K562 (cell line): Measurements from ENCODE around the gene TANGO6. TPM values are rescaled to one million over a fixed set of nuclear protein-coding genes. Genes with fewer than 3 reads are reported as not detected.
A peak's percentile ranks its signal among the peaks of the same experiment; 100 is the strongest.

Experiments used
- ATAC-seq: fragments of 200-7000 bp; cut with Tn5 transposase; 3 replicates; pipeline ENCODE4 v1.9.1; 2020; ENCODE audit warnings: moderate library complexity
- BruUV-seq: library from RNA; stranded (reverse); fragments of 400-500 nt; replicated peaks from 2 replicates; lab custom pipeline; 2021; lab: Mats Ljungman, UMichigan
- CTCF ChIA-PET: fragments of 300-600 bp; formaldehyde crosslinking; extraction: SDS; loops from one replicate; lab custom pipeline; 2021; ENCODE audit warnings: low intra/inter-chr PET ratio; lab: Yijun Ruan, JAX
- POLR2A ChIA-PET: fragments of 300-600, 350-650 bp; sonication (Branson Sonifier 250); formaldehyde crosslinking; extraction: SDS; loops from one replicate; lab custom pipeline; 2021; ENCODE audit warnings: antibody characterized with exemption, inconsistent platforms; lab: Yijun Ruan, JAX
- DNase-seq, 4 experiments: peaks; one replicate each; pipeline versions ENCODE4 v3.0.0 to v3.0.0-alpha.2; 2011 to 2018; ENCODE audit warnings: low spot score in 3 of 4, mixed read lengths in 3 of 4; ENCODE audit errors: extremely low read depth in 1 of 4
- FAIRE-seq: peaks from 2 replicates; lab custom pipeline; 2011; peaks lifted over from hg19 to GRCh38; lab: Jason Lieb, UNC
- H2AFZ ChIP-seq: 2 replicates; pipeline ENCODE4 v1.6.0; 2011; ENCODE audit warnings: low read depth, low read length, control low read depth, inconsistent platforms
- H3K27ac ChIP-seq: fragments of 200-600 bp; 3 replicates; pipeline ENCODE4 v1.8.0; 2011; ENCODE audit warnings: low read depth, mild to moderate bottlenecking, control low read depth, inconsistent platforms, low read length, moderate library complexity, mixed read lengths; ENCODE audit errors: extremely low read depth
- H3K27me3 ChIP-seq, 2 experiments: fragments of 300-600 bp in 1 of 2; 2 replicates in 1 of 2; 3 replicates in 1 of 2; pipeline versions ENCODE4 v1.6.0 to v1.8.0; 2011; ENCODE audit warnings: inconsistent platforms in 2 of 2, low read length in 2 of 2, mild to moderate bottlenecking in 1 of 2, mixed read lengths in 1 of 2, moderate library complexity in 1 of 2; ENCODE audit not compliant: control insufficient read depth in 2 of 2, insufficient read depth in 2 of 2
- H3K36me3 ChIP-seq: fragments of 300-600 bp; 3 replicates; pipeline ENCODE4 v1.8.0; 2011; ENCODE audit warnings: mild to moderate bottlenecking, low read length, inconsistent platforms; ENCODE audit not compliant: control insufficient read depth, insufficient read depth
- H3K4me1 ChIP-seq, 2 experiments: fragments of 200-600 bp in 1 of 2; replicated peaks in 1 of 2; 2 replicates in 1 of 2; 3 replicates in 1 of 2; pipeline versions ENCODE4 v1.5.1 to v1.8.0; 2011; ENCODE audit warnings: inconsistent platforms in 2 of 2, low read length in 2 of 2, mild to moderate bottlenecking in 1 of 2, mixed read lengths in 1 of 2, moderate library complexity in 1 of 2; ENCODE audit not compliant: control insufficient read depth in 2 of 2, insufficient read depth in 2 of 2
- H3K4me2 ChIP-seq: 2 replicates; pipeline ENCODE4 v1.6.1; 2011; ENCODE audit warnings: low read length, control low read depth, inconsistent platforms, mixed read lengths; ENCODE audit not compliant: insufficient read depth
- H3K4me3 ChIP-seq: fragments of 200-600 bp; sonication (generic), shearing (Covaris generic); 2 replicates; pipeline ENCODE4 v1.5.1; 2016; ENCODE audit warnings: control low read depth, inconsistent platforms
- H3K79me2 ChIP-seq: fragments of 200-600 bp; 3 replicates; pipeline ENCODE4 v1.8.0; 2011; ENCODE audit warnings: low read length, inconsistent platforms; ENCODE audit not compliant: control insufficient read depth, insufficient read depth
- H3K9ac ChIP-seq, 2 experiments: 2 replicates each; pipeline versions ENCODE4 v1.6.0 to v1.6.1; 2011; ENCODE audit warnings: low read depth in 2 of 2, low read length in 2 of 2, control low read depth in 1 of 2, inconsistent platforms in 1 of 2, mild to moderate bottlenecking in 1 of 2, mixed read lengths in 1 of 2; ENCODE audit not compliant: insufficient read depth in 1 of 2
- H3K9me1 ChIP-seq: one replicate; pipeline ENCODE4 v1.6.0; 2011; ENCODE audit warnings: inconsistent platforms, mild to moderate bottlenecking, low read length, moderate library complexity; ENCODE audit not compliant: control insufficient read depth, insufficient read depth
- H3K9me3 ChIP-seq: replicated peaks from 2 replicates; pipeline ENCODE4 v1.5.1; 2011; ENCODE audit warnings: low read depth, low read length, inconsistent platforms; ENCODE audit not compliant: control insufficient read depth, insufficient read depth
- H4K20me1 ChIP-seq: replicated peaks from 2 replicates; pipeline ENCODE4 v1.6.1; 2011; ENCODE audit warnings: low read length, inconsistent platforms, mixed read lengths; ENCODE audit not compliant: control insufficient read depth, insufficient read depth
- CBX2 ChIP-seq: fragments of 200-600 bp; sonication (generic); IDR thresholded peaks from one replicate; pipeline ENCODE4 v1.6.1; 2012; ENCODE audit warnings: mild to moderate bottlenecking, low read length, inconsistent platforms; ENCODE audit not compliant: insufficient read depth, poor library complexity, severe bottlenecking
- CTBP1 ChIP-seq: fragments of 450-650 bp; IDR thresholded peaks from 2 replicates; pipeline ENCODE4 v1.6.1; 2016; ENCODE audit warnings: borderline replicate concordance
- DPF2 ChIP-seq: fragments of 450-650 bp; IDR thresholded peaks from 2 replicates; pipeline ENCODE4 v1.6.1; 2016
- HDAC1 ChIP-seq, 2 experiments: fragments of 450-650 bp; IDR thresholded peaks; 2 replicates each; pipeline ENCODE4 v1.6.1; 2016 to 2017; ENCODE audit warnings: inconsistent platforms in 1 of 2, mild to moderate bottlenecking in 1 of 2, moderate library complexity in 1 of 2
- KLF10 ChIP-seq: fragments of 250-450 bp; sonication (Bioruptor Pico); IDR thresholded peaks from 2 replicates; pipeline ENCODE4 v1.6.1; 2021; ENCODE audit warnings: matching md5 sums
- KLF6 ChIP-seq: fragments of 250-450 bp; sonication (Bioruptor Pico); IDR thresholded peaks from 2 replicates; pipeline ENCODE4 v1.4.0; 2020; ENCODE audit warnings: mild to moderate bottlenecking, moderate library complexity, borderline replicate concordance
- NFRKB ChIP-seq: fragments of 450-650 bp; IDR thresholded peaks from 2 replicates; pipeline ENCODE4 v1.6.1; 2016; ENCODE audit warnings: low read depth
- PURB ChIP-seq: sonication (generic); formaldehyde crosslinking; IDR thresholded peaks from 2 replicates; pipeline ENCODE4 v1.9.0; 2021; ENCODE audit warnings: low read depth, mild to moderate bottlenecking, missing genetic modification reagents
- TAF7 ChIP-seq: fragments of 450-650 bp; IDR thresholded peaks from 2 replicates; pipeline ENCODE4 v1.6.1; 2016; ENCODE audit warnings: missing genetic modification characterization, missing compliant biosample characterization
- ZNF253 ChIP-seq: fragments of 250-450 bp; sonication (Bioruptor Pico); conservative IDR thresholded peaks from 2 replicates; pipeline ENCODE4 v1.6.1; 2021; ENCODE audit warnings: mild to moderate bottlenecking
- ZNF436 ChIP-seq: fragments of 250-450, 450-650 bp; sonication (Bioruptor Pico); formaldehyde crosslinking; IDR thresholded peaks from 2 replicates; pipeline ENCODE4 v1.7.0; 2020; ENCODE audit warnings: mild to moderate bottlenecking
- WGBS: fragments of 100-300 bp; shearing (Covaris generic); methylation state at CpG from one replicate; pipeline ENCODE4 v1.1.6; 2016; ENCODE audit warnings: low coverage, mixed read lengths; ENCODE audit not compliant: insufficient coverage; ENCODE audit errors: missing lambda C conversion rate; 5-methylcytosine and 5-hydroxymethylcytosine counted together
- in situ Hi-C: fragments of 300-500 bp; cut with MboI; formaldehyde crosslinking; loops from 4 replicates; pipeline ENCODE4 v1.15.0; 2018; ENCODE audit warnings: inconsistent platforms, mixed read lengths
- intact Hi-C: fragments of 100-400 bp; cut with micrococcal nuclease; formaldehyde crosslinking; loops from 2 replicates; pipeline ENCODE4 v1.14.2; 2022
- polyA plus RNA-seq, 8 experiments: library from polyadenylated mRNA; depleted of rRNA in 4 of 8; stranded (reverse) in 5 of 8; unstranded in 3 of 8; fragments of >200 nt; fragmentation: Nextera tagmentation in 2 of 8; fragmentation: Illumina TruSeq in 1 of 8; extraction: Ambion mirVana in 2 of 8; extraction: Trizol in 1 of 8; gene quantifications; 2 replicates each; pipeline versions ENCODE4 v1.2.1 to v1.2.3, GENCODE V29; 2011 to 2014; ENCODE audit warnings: inconsistent platforms in 1 of 8, missing spikeins in 1 of 8
- total RNA-seq, 7 experiments: library from RNA; depleted of rRNA in 6 of 7; stranded (reverse); fragments of >200 nt in 6 of 7; fragmentation: Illumina TruSeq in 2 of 7; extraction: Trizol in 2 of 7; gene quantifications; 2 replicates each; pipeline versions ENCODE4 v1.2.1 to v1.2.3, GENCODE V29; 2011 to 2021; ENCODE audit warnings: low replicate concordance in 1 of 7
- TF ChIP-seq, protein P1 (sequence below): fragments of 450-650 bp; IDR thresholded peaks from 2 replicates; pipeline ENCODE4 v1.6.1; 2017; ENCODE audit warnings: mild to moderate bottlenecking, moderate library complexity
- TF ChIP-seq, protein P2 (sequence below), 2 experiments: fragments of 250-450 bp in 1 of 2; fragments of 450-650 bp in 1 of 2; sonication (Bioruptor Pico) in 1 of 2; IDR thresholded peaks; 2 replicates each; pipeline versions ENCODE4 v1.6.1 to v1.8.0; 2016 to 2021; ENCODE audit warnings: mild to moderate bottlenecking in 2 of 2, moderate library complexity in 2 of 2, missing compliant biosample characterization in 1 of 2, missing genetic modification characterization in 1 of 2

TANGO6 gene
- total and polyA plus RNA-seq, 9 of the 15 experiments (the other 6 are each of a cell fraction or from before 2014, with no cell fraction given): 1.6 to 15.2 (median 9.6) TPM

DNA sequence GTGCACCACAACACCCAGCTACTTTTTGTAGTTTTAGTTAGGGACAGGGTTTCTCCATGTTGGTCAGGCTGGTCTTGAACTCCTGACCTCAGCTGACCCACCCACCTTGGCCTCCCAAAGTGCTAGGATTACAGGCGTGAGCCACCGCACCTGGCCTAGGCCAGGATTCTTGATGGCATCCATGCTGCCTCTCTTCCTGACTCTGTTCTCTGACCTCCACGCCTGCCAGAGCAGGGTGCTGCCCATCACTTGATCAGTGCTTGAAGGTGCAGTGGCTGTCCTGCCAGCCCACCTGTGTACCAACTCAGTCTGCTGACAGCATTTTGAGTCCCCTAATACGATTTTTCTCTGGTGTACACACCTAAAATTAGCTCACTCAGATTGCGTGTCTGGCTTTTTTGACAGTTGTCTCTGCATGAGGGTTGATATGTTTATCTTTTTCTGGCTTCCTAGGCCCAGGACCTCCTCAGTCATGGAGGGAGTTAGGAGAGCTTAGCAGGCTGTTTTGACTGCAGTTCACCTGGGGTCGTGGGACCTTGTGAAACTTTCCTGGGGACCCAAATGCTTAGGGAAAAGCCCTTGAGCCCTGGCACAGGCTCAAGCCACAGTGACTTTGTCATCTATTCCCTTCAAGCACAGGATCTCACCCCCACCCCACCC, 268.0 kb downstream of the TANGO6 start (continued):
- TF ChIP-seq, protein P1, sequence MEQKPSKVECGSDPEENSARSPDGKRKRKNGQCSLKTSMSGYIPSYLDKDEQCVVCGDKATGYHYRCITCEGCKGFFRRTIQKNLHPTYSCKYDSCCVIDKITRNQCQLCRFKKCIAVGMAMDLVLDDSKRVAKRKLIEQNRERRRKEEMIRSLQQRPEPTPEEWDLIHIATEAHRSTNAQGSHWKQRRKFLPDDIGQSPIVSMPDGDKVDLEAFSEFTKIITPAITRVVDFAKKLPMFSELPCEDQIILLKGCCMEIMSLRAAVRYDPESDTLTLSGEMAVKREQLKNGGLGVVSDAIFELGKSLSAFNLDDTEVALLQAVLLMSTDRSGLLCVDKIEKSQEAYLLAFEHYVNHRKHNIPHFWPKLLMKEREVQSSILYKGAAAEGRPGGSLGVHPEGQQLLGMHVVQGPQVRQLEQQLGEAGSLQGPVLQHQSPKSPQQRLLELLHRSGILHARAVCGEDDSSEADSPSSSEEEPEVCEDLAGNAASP: no peak
- TF ChIP-seq, protein P2, sequence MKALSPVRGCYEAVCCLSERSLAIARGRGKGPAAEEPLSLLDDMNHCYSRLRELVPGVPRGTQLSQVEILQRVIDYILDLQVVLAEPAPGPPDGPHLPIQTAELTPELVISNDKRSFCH (CRISPR knock-in tag; IDR thresholded peaks at IDR 0.05): no peak
- TF ChIP-seq, protein P2 (tag; IDR thresholded peaks at IDR 0.05): no peak
- TF ChIP-seq CTBP1: no peak
- no peak for TF ChIP-seq ZNF253

DNA sequence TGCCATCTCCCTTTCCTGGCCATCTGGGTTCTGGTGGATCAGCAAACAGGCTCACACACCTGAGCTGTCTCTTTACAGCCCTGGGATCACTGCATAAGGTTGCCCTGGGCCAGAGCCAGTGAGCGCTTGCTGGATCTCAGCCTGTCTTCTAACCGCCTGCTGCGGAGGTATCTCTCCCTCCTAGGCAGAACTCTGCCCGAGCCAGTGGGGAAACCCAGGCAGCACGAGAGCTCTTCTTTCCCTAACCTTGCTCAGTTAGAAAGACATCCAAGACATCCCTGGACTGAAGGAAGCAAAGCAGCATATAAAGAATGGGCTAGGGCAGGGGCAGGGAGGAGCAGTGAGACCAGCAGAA, 268.5 kb downstream of the TANGO6 start:
- peaks cover 22% of the 10 kb centered on the region; the same call in 2 of the 3 replicates for H3K36me3 ChIP-seq
- 81% methylated on average over 5 of the region's 5 CpGs for WGBS
- intact Hi-C loops: loop anchor here (10.0 kb wide), 1 partner anchor 587 kb away; no protein-coding TSS in a partner anchor
- 0 out of 2 replicates have a peak, but pooled peaks cover 10% of the 10 kb centered on the region for H4K20me1 ChIP-seq
- H3K79me2 ChIP-seq: no peaks in the 10 kb centered on the region
- TF ChIP-seq KLF6 (CRISPR knock-in tag) (no peak), PURB (no peak), TAF7 (tag) (no peak), KLF10 (CRISPR knock-in tag) (no peak), HDAC1 (IDR thresholded peaks at IDR 0.05) (no peak), ZNF436 (CRISPR knock-in tag) (no peak), NFRKB (no peak), CBX2 (no peak), DPF2 (no peak)
- in situ Hi-C loops: loop anchor here (10.0 kb wide), 2 partner anchors 407 to 587 kb away; no protein-coding TSS in a partner anchor
- H2AFZ ChIP-seq: no peak overlapping the region
- no peak overlapping the region for H3K27ac ChIP-seq
- H3K9me1 ChIP-seq: peaks cover 10% of the 10 kb centered on the region
- POLR2A ChIA-PET: interaction anchor here (0.6 to 1.0 kb wide), 3 partner anchors 10 to 156 kb away, joined by 3 to 5 read pairs (median 3); no protein-coding TSS in a partner anchor
- peaks cover 7 to 27% of the 10 kb centered on the region in 2 experiments; a peak in 4 of 5 replicates for H3K4me1 ChIP-seq
- H3K27me3 ChIP-seq: no peaks in the 10 kb centered on the region
- CTCF ChIA-PET: interaction anchor here (0.9 kb wide), 2 partner anchors 13 to 209 kb away, joined by 3 read pairs; no protein-coding TSS in a partner anchor
- DNase-seq: no peak
- no peak for ATAC-seq
- 0 out of 4 replicates have a peak overlapping the region, but pooled peaks of 1 of the 2 experiments have one; percentile 4 for H3K9ac ChIP-seq
- no peaks in the 10 kb centered on the region for H3K9me3 ChIP-seq
- BruUV-seq: no TSS peak
- FAIRE-seq: no peak
- no peak overlapping the region for H3K4me3 ChIP-seq
- no peak overlapping the region for H3K4me2 ChIP-seq
